A549 (cell line): ENCODE measurements around the gene CHPF2. TPM values are rescaled to one million over a fixed set of nuclear protein-coding genes. Genes with fewer than 3 reads are reported as not detected.

Experiments
- ATAC-seq, 2 experiments: fragments of 200-7000 bp in 1 of 2; fragments of >200 bp in 1 of 2; cut with Nextera tagmentation in 1 of 2; cut with Tn5 transposase in 1 of 2; 3 replicates each; pipeline versions ENCODE4 v1.8.0 to v1.9.1; 2018 to 2020; ENCODE audit warnings: mild to moderate bottlenecking in 1 of 2, moderate library complexity in 1 of 2
- CTCF ChIA-PET: fragments of 300-600 bp; sonication (Branson Sonifier 250); formaldehyde crosslinking; extraction: SDS; loops from one replicate; lab custom pipeline; 2021; ENCODE audit warnings: antibody characterized with exemption, inconsistent platforms; lab: Yijun Ruan, JAX
- POLR2A ChIA-PET: fragments of 350-600 bp; formaldehyde crosslinking; extraction: SDS; loops from one replicate; lab custom pipeline; 2021; ENCODE audit warnings: antibody characterized with exemption, inconsistent platforms; lab: Yijun Ruan, JAX
- DNase-seq, 2 experiments: peaks; one replicate each; pipeline versions ENCODE4 v3.0.0 to v3.0.0-alpha.2; 2011 to 2016; ENCODE audit warnings: low read depth in 1 of 2, low spot score in 1 of 2
- FAIRE-seq: peaks from 2 replicates; lab custom pipeline; 2011; peaks lifted over from hg19 to GRCh38; lab: Jason Lieb, UNC
- H3K27ac ChIP-seq, 2 experiments: fragments of >200 bp; sonication (Bioruptor Twin); formaldehyde crosslinking; 3 replicates each; pipeline ENCODE4 v1.5.1; 2016 to 2017
- H3K4me1 ChIP-seq: fragments of >200 bp; sonication (Bioruptor Twin); formaldehyde crosslinking; 3 replicates; pipeline ENCODE4 v1.6.1; 2016
- H3K4me2 ChIP-seq: fragments of >200 bp; sonication (Bioruptor Twin); formaldehyde crosslinking; 3 replicates; pipeline ENCODE4 v1.6.1; 2016
- H3K4me3 ChIP-seq: fragments of >200 bp; sonication (Bioruptor Twin); formaldehyde crosslinking; 3 replicates; pipeline ENCODE4 v1.5.1; 2016
- H3K9me3 ChIP-seq: fragments of >200 bp; sonication (Bioruptor Twin); formaldehyde crosslinking; 3 replicates; pipeline ENCODE4 v1.6.1; 2016
- BHLHE40 ChIP-seq: IDR thresholded peaks from 2 replicates; pipeline ENCODE4 v1.6.1; 2012; ENCODE audit warnings: low read depth, low read length, inconsistent platforms
- CHD4 ChIP-seq: fragments of 200-600 bp; sonication (generic); IDR thresholded peaks from 2 replicates; pipeline ENCODE4 v1.6.1; 2016; ENCODE audit warnings: antibody characterized with exemption, mild to moderate bottlenecking, borderline replicate concordance
- EHF ChIP-seq: fragments of 250-450 bp; sonication (Bioruptor Pico); IDR thresholded peaks from 2 replicates; pipeline ENCODE4 v1.5.0; 2020; ENCODE audit warnings: mild to moderate bottlenecking
- ELK1 ChIP-seq: fragments of 150-350 bp; IDR thresholded peaks from 2 replicates; pipeline ENCODE4 v1.6.1; 2014; ENCODE audit warnings: low read depth, mild to moderate bottlenecking, low read length
- FOSL2 ChIP-seq, 2 experiments: fragments of 450-650 bp in 1 of 2; fragments of >200 bp in 1 of 2; sonication (Bioruptor Twin) in 1 of 2; formaldehyde crosslinking; IDR thresholded peaks; 2 replicates each; pipeline versions ENCODE4 v1.5.0 to v1.6.1; 2016 to 2020; ENCODE audit warnings: mild to moderate bottlenecking in 1 of 2, moderate library complexity in 1 of 2
- GATA3 ChIP-seq: IDR thresholded peaks from 2 replicates; pipeline ENCODE4 v1.6.1; 2012; ENCODE audit warnings: borderline replicate concordance
- HDAC2 ChIP-seq: fragments of 200-600 bp; sonication (generic); IDR thresholded peaks from 2 replicates; pipeline ENCODE4 v1.6.1; 2016
- HOXA7 ChIP-seq: fragments of 250-450 bp; sonication (Bioruptor Pico); IDR thresholded peaks from 2 replicates; pipeline ENCODE4 v1.5.0; 2020; ENCODE audit warnings: mild to moderate bottlenecking, moderate library complexity
- KDM1A ChIP-seq: fragments of 200-600 bp; sonication (generic); IDR thresholded peaks from 2 replicates; pipeline ENCODE4 v1.6.1; 2016; ENCODE audit warnings: low read depth, mild to moderate bottlenecking
- KDM5A ChIP-seq: fragments of 200-600 bp; sonication (generic); IDR thresholded peaks from 2 replicates; pipeline ENCODE4 v1.6.1; 2016; ENCODE audit warnings: antibody characterized with exemption, mild to moderate bottlenecking
- MAX ChIP-seq: IDR thresholded peaks from 2 replicates; pipeline ENCODE4 v1.6.1; 2012
- NPAS2 ChIP-seq: fragments of 250-450 bp; sonication (Bioruptor Pico); IDR thresholded peaks from 2 replicates; pipeline ENCODE4 v1.8.0; 2022; ENCODE audit warnings: mild to moderate bottlenecking, moderate library complexity, borderline replicate concordance
- ZC3H11A ChIP-seq: fragments of 450-650 bp; IDR thresholded peaks from 2 replicates; pipeline ENCODE4 v1.6.1; 2014; ENCODE audit warnings: antibody characterized with exemption, mild to moderate bottlenecking
- ZNF302 ChIP-seq: fragments of 250-450 bp; sonication (Bioruptor Pico); IDR thresholded peaks from 2 replicates; pipeline ENCODE4 v1.9.0; 2021; ENCODE audit warnings: inconsistent platforms, mild to moderate bottlenecking, moderate library complexity
- ZSCAN20 ChIP-seq: fragments of 250-450 bp; sonication (Bioruptor Pico); IDR thresholded peaks from 2 replicates; pipeline ENCODE4 v1.8.0; 2022; ENCODE audit warnings: mild to moderate bottlenecking, moderate library complexity
- whole genome bisulfite sequencing: methylation state at CpG from one replicate; pipeline ENCODE4 v1.1.6; 2017; ENCODE audit errors: missing lambda C conversion rate; 5-methylcytosine and 5-hydroxymethylcytosine counted together
- polyA plus RNA-seq, 4 experiments: library from polyadenylated mRNA; depleted of rRNA in 3 of 4; stranded (reverse); fragments of >200 nt; fragmentation: RNase III in 1 of 4; extraction: RNeasy Plus Mini Kit Qiagen cat#74134 plus additional on column Dnase treatment in 1 of 4; gene quantifications; 2 replicates in 3 of 4; 3 replicates in 1 of 4; pipeline ENCODE4 v1.2.3, GENCODE V29; 2011 to 2017

CHPF2 gene
- polyA plus RNA-seq, 2 of the 4 experiments (the other 2 are of a cell fraction) = 14.9 to 29.6 TPM

GRCh38 chr7:151245360-151246101, 13.2 kb downstream of the CHPF2 start (continued):
- TF ChIP-seq FOSL2 (IDR thresholded peaks at IDR 0.05) (no peak), FOSL2 (CRISPR knock-in tag; IDR thresholded peaks at IDR 0.05) (no peak), BHLHE40 (no peak)
- TF ChIP-seq, all 56 proteins: peak for 5

GRCh38 chr7:151246102-151246850, 14.0 kb downstream of the CHPF2 start:
- no peaks in the 10 kb centered on the region for H3K9me3 ChIP-seq
- POLR2A ChIA-PET = interaction anchor here (0.9 to 2.1 kb wide), 2 partner anchors 13 to 19 kb away, joined by 3 to 9 read pairs; partner anchors contain the start of genes ABCF2 and CHPF2
- FAIRE-seq = no peak
- TF ChIP-seq ZNF302 (no peak), HDAC2 (no peak), ELK1 (no peak), KDM1A (0 out of 2 replicates have a peak, but pooled peaks have one; percentile 13), KDM5A (no peak)
- WGBS = 40% methylated on average over 11 of the region's 13 CpGs
- peak; percentile 36 to 60; a peak in 5 of 6 replicates for ATAC-seq
- H3K4me1 ChIP-seq = peaks cover 53% of the 10 kb centered on the region
- H3K4me3 ChIP-seq = peak overlapping the region; percentile 52; the same call in 2 of the 3 replicates
- peak overlapping the region; percentile 100 for H3K4me2 ChIP-seq
- CTCF ChIA-PET = interaction anchor here (0.8 to 5.3 kb wide), 14 partner anchors 9 to 284 kb away, joined by 3 to 69 read pairs (median 4); partner anchors contain the start of genes ABCF2 and CHPF2
- peak; percentile 32 to 34 for DNase-seq
- no peak overlapping the region; a peak in 1 of 6 replicates for H3K27ac ChIP-seq

- CTCF ChIA-PET = interaction anchor here (0.8 to 4.2 kb wide), 12 partner anchors 10 to 124 kb away, joined by 3 to 69 read pairs (median 6); partner anchors contain the start of genes ABCF2 and CHPF2
- Histone ChIP-seq H3K9me3 (no peaks in the 10 kb centered on the region), H3K4me3 (no peak overlapping the region; the same call in 2 of the 3 replicates)
- DNase-seq = no peak
- TF ChIP-seq ZSCAN20 (CRISPR knock-in tag) (no peak), ZC3H11A (no peak), MAX (no peak), GATA3 (no peak), EHF (CRISPR knock-in tag) (no peak), ELK1 (no peak), CHD4 (no peak), NPAS2 (CRISPR knock-in tag) (no peak), HOXA7 (CRISPR knock-in tag) (no peak)
- TF ChIP-seq, all 56 proteins: peak for 0
- peak overlapping the region; percentile 97 for H3K4me2 ChIP-seq
- H3K27ac ChIP-seq = peak overlapping the region in 1 of 2 experiments; percentile 94; a peak in 3 of 6 replicates
- 63% methylated on average over 3 of the region's 4 CpGs for WGBS
- POLR2A ChIA-PET = interaction anchor here (2.1 kb wide), 1 partner anchor 14 kb away, joined by 9 read pairs; the partner anchor contains the start of gene CHPF2
- H3K4me1 ChIP-seq = peaks cover 55% of the 10 kb centered on the region
- ATAC-seq (peak in 1 of 2 experiments; percentile 1; a peak in 3 of 6 replicates), FAIRE-seq (no peak)
Observed at GRCh38 chr7:151246851-151247580, 14.7 kb downstream of the CHPF2 start.
